ENCODE results near the gene GPRIN3. TPM values are rescaled to one million over a fixed set of nuclear protein-coding genes. Genes with fewer than 3 reads are reported as not detected.
"Not testable (repeated sequence)": the region's sequence is repeated elsewhere in the genome, so short reads cannot be mapped to it uniquely, and the experiment has no call there.

Gene GPRIN3
- total RNA-seq, 3 donors from 2014 or later, result 7.4 to 13.2 (median 10.6) TPM

DNA sequence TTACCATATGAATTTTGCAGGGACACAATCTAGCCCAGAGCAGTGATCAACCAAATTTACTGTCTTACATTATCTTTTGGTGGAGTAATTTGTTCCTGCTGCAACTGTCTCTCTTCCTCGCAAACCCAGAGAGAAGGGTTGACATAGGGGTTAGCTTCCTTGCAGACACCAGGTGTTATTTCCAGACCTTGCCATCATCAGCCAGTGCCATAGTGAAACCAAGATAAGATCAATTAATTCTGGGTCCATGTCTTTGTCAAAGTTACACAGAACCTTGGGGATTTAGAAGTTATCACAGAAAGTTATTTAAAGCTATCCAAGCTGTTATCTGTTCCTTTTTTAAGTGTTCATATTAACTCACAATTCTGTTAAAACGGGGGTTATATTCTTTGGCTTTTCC lies 23.6 kb upstream of the GPRIN3 start:
- ATAC-seq (no peak), DNase-seq (no peak)
- Mint-ChIP-seq H3K4me3 (no peak overlapping the region), H3K27me3 (ENCODE audit: low read depth) (no peaks in the 10 kb centered on the region), H3K36me3 (ENCODE audit: insufficient read depth) (no peaks in the 10 kb centered on the region), H3K9me3 (peaks cover 5% of the 10 kb centered on the region), H3K4me1 (ENCODE audit: low read depth) (no peaks in the 10 kb centered on the region)

DNA sequence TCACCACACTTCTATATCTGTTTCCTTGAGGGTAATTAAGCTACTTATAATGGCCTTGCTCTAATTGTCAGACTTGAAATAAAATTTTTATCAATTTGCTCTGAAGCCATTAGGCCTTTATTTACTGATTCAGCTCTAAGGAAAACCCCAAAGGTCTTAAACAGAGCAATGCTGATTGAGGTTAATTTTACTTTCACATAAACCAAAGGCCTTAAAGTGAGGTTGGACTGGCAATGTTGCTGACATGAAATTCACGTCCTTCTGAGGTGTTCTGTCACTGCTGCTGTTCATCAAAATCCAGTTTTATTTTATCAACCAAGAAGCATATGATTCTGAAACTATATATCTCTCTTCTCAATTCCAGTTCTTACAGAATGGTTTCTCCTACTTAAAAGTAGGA lies 21.7 kb upstream of the GPRIN3 start:
- H3K4me3 Mint-ChIP-seq, result no peak overlapping the region
- ATAC-seq (no peak), DNase-seq (no peak)
- no peaks in the 10 kb centered on the region for H3K36me3 Mint-ChIP-seq (ENCODE audit: insufficient read depth)
- no peaks in the 10 kb centered on the region for H3K27me3 Mint-ChIP-seq (ENCODE audit: low read depth)
- peaks cover 5% of the 10 kb centered on the region for H3K9me3 Mint-ChIP-seq
- peaks cover 7% of the 10 kb centered on the region for H3K4me1 Mint-ChIP-seq (ENCODE audit: low read depth)

DNA sequence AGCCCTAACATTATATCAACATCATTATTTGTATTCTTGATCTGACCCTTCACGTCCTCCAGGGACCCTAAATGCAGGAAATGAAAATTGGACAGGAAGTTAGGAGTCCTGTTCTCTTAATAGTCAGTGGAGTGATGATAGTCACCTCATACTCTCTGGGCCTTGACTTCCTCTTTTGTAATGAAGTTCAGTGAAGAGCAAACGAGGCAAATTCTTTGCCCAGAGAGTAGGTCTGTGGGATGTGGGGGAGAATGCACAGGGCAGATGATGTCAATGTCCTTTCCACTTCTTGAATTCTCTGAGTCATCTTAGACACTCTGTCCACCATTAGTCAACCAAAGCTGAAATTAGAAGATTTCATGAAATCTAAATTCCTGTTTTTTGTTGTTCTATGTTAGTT lies 17.1 kb upstream of the GPRIN3 start:
- no peak overlapping the region for H3K4me3 Mint-ChIP-seq
- H3K9me3 Mint-ChIP-seq, result peaks cover 5% of the 10 kb centered on the region
- no peaks in the 10 kb centered on the region for H3K36me3 Mint-ChIP-seq (ENCODE audit: insufficient read depth)
- DNase-seq, result no peak
- peak in 1 of 2 donors; percentile 56 for ATAC-seq
- no peaks in the 10 kb centered on the region for H3K27me3 Mint-ChIP-seq (ENCODE audit: low read depth)
- peaks cover 9% of the 10 kb centered on the region for H3K4me1 Mint-ChIP-seq (ENCODE audit: low read depth)

DNA sequence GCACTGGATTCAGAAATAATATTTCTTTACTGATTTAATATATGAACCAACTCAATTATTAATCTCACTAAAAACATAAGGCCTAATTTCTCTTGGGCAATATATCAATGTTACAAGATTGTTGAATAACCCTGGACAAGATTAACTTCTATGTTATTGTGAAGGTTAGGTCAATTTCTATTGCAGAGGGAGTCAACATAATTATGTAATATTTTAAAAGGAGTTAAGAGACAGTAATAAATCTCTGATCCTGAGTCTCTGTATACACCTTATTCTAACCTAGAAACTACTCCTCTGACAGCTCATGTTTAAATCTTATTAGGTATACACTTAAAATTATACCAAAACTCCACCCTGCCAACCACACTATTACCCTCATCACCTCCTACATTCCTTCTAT lies 15.1 kb upstream of the GPRIN3 start:
- H3K4me3 Mint-ChIP-seq, result no peak overlapping the region

DNA sequence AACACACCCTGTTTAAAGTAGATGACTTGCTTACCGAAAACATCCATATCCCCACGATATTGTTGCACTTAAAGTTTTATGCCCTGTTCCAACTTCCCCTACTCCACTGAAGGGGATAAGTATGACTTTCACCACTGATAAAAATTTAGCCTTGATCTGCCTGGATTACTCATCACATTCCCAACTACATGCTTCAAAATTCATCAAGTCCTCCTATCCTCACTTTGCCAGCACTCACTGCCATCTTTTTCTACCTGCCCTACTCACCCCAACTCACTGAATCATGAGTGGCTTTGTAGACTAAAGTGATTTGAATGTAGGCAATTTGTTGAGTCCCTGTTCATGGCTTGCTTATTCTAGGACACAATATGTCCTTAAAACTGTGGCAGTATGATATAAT lies 12.2 kb upstream of the GPRIN3 start:
- DNase-seq (no peak), ATAC-seq (no peak)
- peaks cover 41% of the 10 kb centered on the region for H3K4me1 Mint-ChIP-seq (ENCODE audit: low read depth)
- no peaks in the 10 kb centered on the region for H3K36me3 Mint-ChIP-seq (ENCODE audit: insufficient read depth)
- H3K9me3 Mint-ChIP-seq, result no peaks in the 10 kb centered on the region
- no peak overlapping the region for H3K4me3 Mint-ChIP-seq
- H3K27me3 Mint-ChIP-seq (ENCODE audit: low read depth), result no peaks in the 10 kb centered on the region

More for the DNA sequence above, 15.1 kb upstream of the GPRIN3 start:
- ATAC-seq (no peak), DNase-seq (no peak)
- Mint-ChIP-seq H3K36me3 (ENCODE audit: insufficient read depth) (no peaks in the 10 kb centered on the region), H3K27me3 (ENCODE audit: low read depth) (no peaks in the 10 kb centered on the region), H3K9me3 (peaks cover 3% of the 10 kb centered on the region), H3K4me1 (ENCODE audit: low read depth) (peaks cover 27% of the 10 kb centered on the region)

DNA sequence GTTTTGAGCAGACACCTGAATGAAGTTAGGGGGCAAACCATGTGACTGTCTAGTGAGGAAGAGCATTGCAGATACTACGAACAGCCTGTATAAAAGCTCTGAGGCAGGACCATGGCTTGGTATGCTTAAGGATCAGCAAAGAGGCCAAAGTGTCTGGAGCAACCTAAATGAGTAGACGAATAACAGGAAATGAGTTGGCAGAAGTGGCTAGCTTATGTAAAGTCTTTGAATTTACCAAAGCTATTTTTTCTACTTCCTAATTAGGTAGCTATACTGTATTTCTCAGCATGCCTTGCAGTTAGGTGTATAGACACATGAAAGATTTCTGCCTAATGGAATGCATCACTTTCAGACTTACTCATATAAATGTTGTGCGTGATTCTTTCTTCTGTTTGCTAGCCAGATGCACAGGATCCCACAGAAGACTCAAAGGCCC lies 9.3 kb upstream of the GPRIN3 start:
- Mint-ChIP-seq H3K4me3 (peak overlapping the region; percentile 47), H3K27me3 (ENCODE audit: low read depth) (no peaks in the 10 kb centered on the region), H3K4me1 (ENCODE audit: low read depth) (peaks cover 37% of the 10 kb centered on the region), H3K36me3 (ENCODE audit: insufficient read depth) (no peaks in the 10 kb centered on the region), H3K9me3 (no peaks in the 10 kb centered on the region)
- DNase-seq (no peak), ATAC-seq (peak; percentile 92 to 93)

DNA sequence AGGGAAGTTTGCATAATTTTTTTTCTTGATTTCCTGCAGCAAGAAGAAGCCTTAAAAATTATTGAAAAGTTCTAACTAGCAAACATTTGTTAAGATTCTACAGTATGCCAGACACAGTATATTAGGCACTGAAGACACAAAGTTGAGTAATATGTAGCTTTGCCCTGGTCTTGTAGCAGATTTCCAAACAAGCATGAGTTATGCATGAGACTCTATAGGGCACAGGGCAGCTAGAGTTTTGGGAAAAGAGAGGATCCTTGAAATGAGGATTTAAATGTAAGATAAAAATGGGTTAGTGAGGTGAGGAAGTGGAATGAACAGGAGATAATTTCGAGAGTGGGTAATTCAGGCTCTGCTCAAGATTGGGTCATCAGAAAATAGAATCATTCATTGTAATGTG lies 8.6 kb upstream of the GPRIN3 start:
- no peaks in the 10 kb centered on the region for H3K27me3 Mint-ChIP-seq (ENCODE audit: low read depth)
- DNase-seq (no peak), ATAC-seq (no peak)
- peaks cover 37% of the 10 kb centered on the region for H3K4me1 Mint-ChIP-seq (ENCODE audit: low read depth)
- no peaks in the 10 kb centered on the region for H3K36me3 Mint-ChIP-seq (ENCODE audit: insufficient read depth)
- H3K9me3 Mint-ChIP-seq, result no peaks in the 10 kb centered on the region
- H3K4me3 Mint-ChIP-seq, result peak overlapping the region; percentile 27

DNA sequence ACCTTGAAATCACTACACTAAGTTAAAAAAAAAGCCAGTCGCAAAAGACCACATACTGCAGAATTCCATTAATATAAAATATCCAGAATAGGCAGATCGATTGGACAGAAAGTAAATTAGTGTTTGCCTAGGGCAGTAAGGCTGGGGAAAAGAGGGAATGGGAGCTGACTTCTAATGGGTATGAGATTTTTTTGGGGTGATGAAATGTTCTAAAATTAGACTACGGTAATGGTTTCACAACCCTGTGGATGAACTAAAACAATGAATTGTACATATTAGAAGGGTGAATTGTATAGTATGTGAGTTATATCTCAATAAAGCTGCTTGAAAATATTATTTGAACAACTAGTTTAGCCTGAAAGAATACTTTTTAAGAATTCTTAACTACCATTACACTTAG lies 6.7 kb upstream of the GPRIN3 start:
- no peaks in the 10 kb centered on the region for H3K36me3 Mint-ChIP-seq (ENCODE audit: insufficient read depth)
- H3K27me3 Mint-ChIP-seq (ENCODE audit: low read depth), result no peaks in the 10 kb centered on the region
- ATAC-seq, result no peak
- no peaks in the 10 kb centered on the region for H3K9me3 Mint-ChIP-seq
- DNase-seq, result no peak
- H3K4me1 Mint-ChIP-seq (ENCODE audit: low read depth), result peaks cover 45% of the 10 kb centered on the region
- H3K4me3 Mint-ChIP-seq, result no peak overlapping the region

DNA sequence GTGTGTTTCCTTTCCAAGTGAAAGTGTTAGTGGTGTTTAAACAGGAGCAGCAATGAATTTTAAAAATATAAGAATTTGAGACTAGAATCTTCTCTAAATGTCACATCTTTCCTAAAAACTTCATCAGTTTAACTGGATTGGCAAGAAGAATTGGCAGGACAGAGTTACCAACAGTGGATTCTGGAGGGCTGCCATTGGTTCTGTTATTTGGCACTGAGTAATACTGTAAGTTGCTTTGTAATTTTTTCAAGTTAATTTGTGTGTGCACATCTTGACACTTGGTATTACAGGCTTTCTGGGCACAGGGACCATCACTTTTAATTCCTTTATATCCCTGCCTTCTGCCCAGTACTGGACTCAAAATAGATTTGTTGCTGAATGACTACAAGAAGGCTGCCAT lies 4.5 kb upstream of the GPRIN3 start:
- Mint-ChIP-seq H3K9me3 (no peaks in the 10 kb centered on the region), H3K36me3 (ENCODE audit: insufficient read depth) (no peaks in the 10 kb centered on the region), H3K27me3 (ENCODE audit: low read depth) (no peaks in the 10 kb centered on the region), H3K4me3 (no peak overlapping the region), H3K4me1 (ENCODE audit: low read depth) (peaks cover 36% of the 10 kb centered on the region)
- ATAC-seq, result no peak
- no peak for DNase-seq

DNA sequence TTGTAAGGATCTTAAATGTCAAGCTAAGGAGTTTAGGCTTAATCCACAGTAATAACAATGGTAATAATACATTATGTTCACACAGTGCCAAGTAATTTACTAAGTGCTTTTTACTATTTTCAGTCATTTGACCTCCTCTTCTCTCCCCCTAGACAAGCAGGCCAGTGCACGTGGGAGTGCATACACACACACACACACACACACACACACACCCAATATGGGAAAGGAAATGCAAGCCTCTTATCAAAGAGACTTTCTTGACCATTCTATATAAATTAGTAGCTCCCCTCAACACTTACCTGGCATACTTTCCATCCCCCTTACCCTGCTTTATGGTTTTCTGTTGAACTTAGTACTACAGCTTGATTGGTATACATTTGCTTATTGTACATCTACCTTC lies 3.8 kb upstream of the GPRIN3 start:
- Mint-ChIP-seq H3K36me3 (ENCODE audit: insufficient read depth) (no peaks in the 10 kb centered on the region), H3K4me1 (ENCODE audit: low read depth) (peaks cover 35% of the 10 kb centered on the region), H3K27me3 (ENCODE audit: low read depth) (no peaks in the 10 kb centered on the region), H3K9me3 (no peaks in the 10 kb centered on the region), H3K4me3 (no peak overlapping the region)
- DNase-seq (no peak), ATAC-seq (no peak)

DNA sequence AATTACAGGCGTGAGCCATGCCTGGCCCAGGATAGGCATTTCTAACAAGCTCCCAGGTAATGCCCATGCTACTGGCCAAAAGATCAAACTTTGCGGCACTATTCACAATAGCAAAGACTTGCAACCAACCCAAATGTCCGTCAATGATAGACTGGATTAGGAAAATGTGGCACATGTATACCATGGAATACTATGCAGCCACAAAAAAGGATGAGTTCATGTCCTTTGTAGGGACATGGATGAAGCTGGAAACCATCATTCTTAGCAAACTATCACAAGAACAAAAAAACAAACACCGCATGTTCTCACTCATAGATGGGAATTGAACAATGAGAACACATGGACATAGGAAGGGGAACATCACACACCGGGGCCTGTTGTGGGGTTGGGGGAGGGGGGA lies 1.6 kb upstream of the GPRIN3 start:
- not testable (repeated sequence) for H3K9me3 Mint-ChIP-seq; ATAC-seq; H3K36me3 Mint-ChIP-seq (ENCODE audit: insufficient read depth); H3K27me3 Mint-ChIP-seq (ENCODE audit: low read depth); DNase-seq; H3K4me3 Mint-ChIP-seq
- H3K4me1 Mint-ChIP-seq (ENCODE audit: low read depth), result peaks cover 50% of the 10 kb centered on the region

DNA sequence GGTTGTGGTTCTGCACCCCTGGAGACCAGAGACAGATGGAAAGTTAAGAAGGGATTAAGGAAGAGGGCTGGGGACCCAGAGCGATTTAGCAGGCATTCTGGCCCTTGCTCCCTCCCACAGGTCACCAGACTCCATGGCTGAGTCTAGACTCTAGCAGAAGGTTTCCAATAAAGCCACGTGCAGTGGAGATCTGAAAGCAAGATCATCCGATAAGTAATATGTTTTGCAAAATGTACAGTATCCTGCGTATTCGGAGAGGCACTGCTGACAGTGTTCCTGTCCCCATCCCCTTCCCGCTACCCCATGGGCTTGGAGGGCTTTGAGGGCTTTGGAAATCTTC lies 531 bp upstream of the GPRIN3 start:
- H3K36me3 Mint-ChIP-seq (ENCODE audit: insufficient read depth), result peaks cover 3% of the 10 kb centered on the region
- H3K4me3 Mint-ChIP-seq, result peak overlapping the region; percentile 98
- H3K9me3 Mint-ChIP-seq, result no peaks in the 10 kb centered on the region
- ATAC-seq, result peak; percentile 12 to 14
- H3K4me1 Mint-ChIP-seq (ENCODE audit: low read depth), result peaks cover 57% of the 10 kb centered on the region
- DNase-seq, result no peak
- H3K27me3 Mint-ChIP-seq (ENCODE audit: low read depth), result no peaks in the 10 kb centered on the region

DNA sequence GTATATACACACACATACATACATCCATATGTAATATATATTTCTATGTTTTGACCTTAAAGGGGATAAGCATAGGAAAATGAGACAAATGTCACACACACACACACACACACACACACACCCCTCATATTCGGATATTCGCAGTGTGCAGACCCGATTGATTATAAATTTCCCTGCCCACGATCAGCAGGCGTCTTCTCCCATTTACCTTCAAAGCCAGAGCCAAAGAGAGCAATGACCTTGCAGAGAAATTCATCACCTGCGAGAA lies 488 bp downstream of the GPRIN3 start:
- DNase-seq (no peak), ATAC-seq (no peak)
- Mint-ChIP-seq H3K27me3 (ENCODE audit: low read depth) (no peaks in the 10 kb centered on the region), H3K9me3 (no peaks in the 10 kb centered on the region), H3K4me1 (ENCODE audit: low read depth) (peaks cover 67% of the 10 kb centered on the region), H3K4me3 (peak overlapping the region; percentile 98), H3K36me3 (ENCODE audit: insufficient read depth) (peaks cover 3% of the 10 kb centered on the region)

DNA sequence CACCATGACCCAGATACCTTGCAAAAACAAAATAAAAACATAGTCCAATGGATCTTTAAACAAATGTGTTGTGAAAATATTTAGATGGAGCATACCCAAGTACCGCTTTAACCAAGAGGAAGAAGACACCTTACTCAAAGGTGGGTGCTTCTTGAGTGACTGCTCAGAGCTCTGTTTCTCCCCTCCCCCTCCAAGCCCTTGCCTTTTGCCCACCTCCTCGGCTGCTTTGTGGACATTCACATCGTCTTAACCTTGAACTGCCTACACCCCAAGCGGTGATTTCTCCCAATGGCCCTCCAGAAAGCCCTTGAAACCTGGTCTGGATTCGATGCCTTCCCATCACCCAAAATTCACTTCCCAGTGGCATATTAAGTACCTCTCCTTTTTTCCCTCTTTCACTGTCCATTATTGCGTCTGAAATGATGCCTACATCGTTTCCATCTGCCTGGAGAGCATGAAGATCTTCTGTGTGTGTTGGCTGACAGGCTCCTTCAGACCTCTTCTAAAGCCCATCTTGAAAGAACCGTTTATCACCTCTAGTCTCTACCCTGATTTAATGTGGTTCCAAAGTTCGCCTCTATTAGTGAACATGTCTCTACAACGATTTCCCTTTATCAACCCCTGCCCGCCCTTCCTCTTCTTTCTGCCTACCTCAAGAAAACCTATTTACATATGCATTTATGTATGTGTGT lies 968 bp downstream of the GPRIN3 start:
- Mint-ChIP-seq H3K9me3 (no peaks in the 10 kb centered on the region), H3K4me1 (ENCODE audit: low read depth) (peaks cover 72% of the 10 kb centered on the region), H3K36me3 (ENCODE audit: insufficient read depth) (peaks cover 3% of the 10 kb centered on the region), H3K27me3 (ENCODE audit: low read depth) (no peaks in the 10 kb centered on the region), H3K4me3 (peak overlapping the region; percentile 98)
- no peak for DNase-seq
- no peak for ATAC-seq

DNA sequence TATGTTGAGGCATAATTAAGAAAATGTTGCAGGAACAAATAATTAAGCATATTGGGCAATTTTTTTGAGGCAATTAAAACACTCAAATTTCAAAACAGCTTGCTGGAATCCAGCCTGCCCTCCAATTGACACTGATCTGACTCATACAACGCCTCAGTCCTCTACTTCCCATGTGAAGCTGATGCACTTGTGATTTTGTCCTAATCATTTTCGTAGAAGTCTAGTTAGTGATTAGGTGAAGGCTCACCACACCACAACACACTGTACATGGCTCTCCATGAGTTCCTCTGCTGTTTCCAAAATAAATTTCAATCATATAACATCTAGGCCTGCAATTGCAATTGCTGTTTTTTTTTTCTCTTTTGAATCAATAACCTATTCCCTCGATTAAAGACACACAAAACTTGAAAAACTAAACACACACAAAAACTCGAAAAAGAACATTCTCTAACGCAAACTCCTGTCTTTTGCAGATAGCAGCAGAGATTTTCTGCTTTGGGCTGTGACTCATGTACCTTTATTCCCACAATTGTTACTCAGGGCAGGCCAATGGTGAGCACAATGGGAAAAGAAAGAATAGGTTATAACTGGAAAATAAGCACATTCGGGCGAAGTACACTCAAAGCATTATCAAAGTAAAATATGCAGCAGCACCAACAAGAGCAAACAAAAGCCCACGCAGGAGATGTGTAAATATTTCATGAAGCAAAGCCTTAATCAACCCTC lies 1.7 kb downstream of the GPRIN3 start:
- Mint-ChIP-seq H3K27me3 (ENCODE audit: low read depth) (no peaks in the 10 kb centered on the region), H3K4me3 (peak overlapping the region; percentile 98), H3K4me1 (ENCODE audit: low read depth) (peaks cover 79% of the 10 kb centered on the region), H3K9me3 (no peaks in the 10 kb centered on the region), H3K36me3 (ENCODE audit: insufficient read depth) (peaks cover 3% of the 10 kb centered on the region)
- DNase-seq (no peak), ATAC-seq (peak; percentile 28 to 30)

Data from activated T-cell treated with anti-CD3 and anti-CD28 coated beads, Interleukin-2, amount 50 U/mL, for 4 hours (primary cell).